GM21526 (cell line): ENCODE measurements around the gene GALNT11.

Experiments
- ATAC-seq: cut with Tn5 transposase; IDR thresholded peaks from one replicate; pipeline ENCODE4 v1.9.1; 2021; ENCODE audit warnings: moderate library complexity; ENCODE audit not compliant: unreplicated experiment, low FRiP score

The GALNT11 gene

GRCh38 chr7:152137476-152138025, 112.1 kb downstream of the GALNT11 start:
- ATAC-seq = no peak

GRCh38 chr7:152140067-152140466, 114.6 kb downstream of the GALNT11 start:
- ATAC-seq = no peak

DNA sequence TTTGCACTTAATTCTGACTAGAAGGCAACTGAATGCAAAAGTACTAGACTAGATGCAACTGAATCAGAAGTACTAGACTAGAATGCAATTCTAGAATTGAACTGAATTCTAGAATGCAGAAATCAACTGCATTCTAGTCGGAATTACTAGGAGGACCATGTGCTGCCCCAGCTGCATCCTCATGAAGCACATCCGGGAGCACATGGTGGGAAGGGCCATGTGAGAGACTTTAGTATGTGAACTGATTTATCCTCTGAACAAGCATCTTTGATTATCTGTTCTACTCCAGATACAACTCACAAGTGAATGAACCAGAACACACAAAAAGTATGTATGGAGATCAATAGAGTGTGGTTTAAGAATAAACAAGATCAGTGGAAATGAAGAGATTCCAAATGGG, 115.1 kb downstream of the GALNT11 start:
- ATAC-seq = no peak

- ATAC-seq = no peak
These were observed 117.6 kb downstream of the GALNT11 start for GRCh38 chr7:152142976-152143595.

- ATAC-seq = no peak
These were observed 119.2 kb downstream of the GALNT11 start for GRCh38 chr7:152144557-152145245.

- ATAC-seq = no peak
These were observed 120.5 kb downstream of the GALNT11 start for GRCh38 chr7:152145853-152146466.

GRCh38 chr7:152148706-152149105, 123.2 kb downstream of the GALNT11 start:
- ATAC-seq = no peak

DNA sequence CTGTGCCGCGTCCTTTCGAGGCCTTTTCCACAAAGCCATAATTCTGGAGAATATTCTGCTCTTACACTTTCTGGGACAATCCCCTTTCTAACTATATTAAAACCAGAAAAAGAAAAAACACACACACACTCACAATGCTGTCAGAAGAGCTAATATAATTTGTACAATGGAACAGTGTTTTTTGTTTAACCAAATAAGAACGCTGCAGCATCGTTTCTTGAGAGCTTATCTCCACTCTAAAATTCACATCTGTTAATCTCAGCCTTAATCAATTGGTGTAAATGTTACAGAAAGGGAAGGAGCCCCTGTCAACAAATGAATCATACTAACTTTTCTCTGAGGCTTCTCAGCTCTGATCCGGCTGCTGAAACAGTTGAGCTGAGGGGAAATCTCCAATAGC, 123.9 kb downstream of the GALNT11 start:
- ATAC-seq = no peak

GRCh38 chr7:152152267-152152666, 126.8 kb downstream of the GALNT11 start:
- ATAC-seq = no peak

DNA sequence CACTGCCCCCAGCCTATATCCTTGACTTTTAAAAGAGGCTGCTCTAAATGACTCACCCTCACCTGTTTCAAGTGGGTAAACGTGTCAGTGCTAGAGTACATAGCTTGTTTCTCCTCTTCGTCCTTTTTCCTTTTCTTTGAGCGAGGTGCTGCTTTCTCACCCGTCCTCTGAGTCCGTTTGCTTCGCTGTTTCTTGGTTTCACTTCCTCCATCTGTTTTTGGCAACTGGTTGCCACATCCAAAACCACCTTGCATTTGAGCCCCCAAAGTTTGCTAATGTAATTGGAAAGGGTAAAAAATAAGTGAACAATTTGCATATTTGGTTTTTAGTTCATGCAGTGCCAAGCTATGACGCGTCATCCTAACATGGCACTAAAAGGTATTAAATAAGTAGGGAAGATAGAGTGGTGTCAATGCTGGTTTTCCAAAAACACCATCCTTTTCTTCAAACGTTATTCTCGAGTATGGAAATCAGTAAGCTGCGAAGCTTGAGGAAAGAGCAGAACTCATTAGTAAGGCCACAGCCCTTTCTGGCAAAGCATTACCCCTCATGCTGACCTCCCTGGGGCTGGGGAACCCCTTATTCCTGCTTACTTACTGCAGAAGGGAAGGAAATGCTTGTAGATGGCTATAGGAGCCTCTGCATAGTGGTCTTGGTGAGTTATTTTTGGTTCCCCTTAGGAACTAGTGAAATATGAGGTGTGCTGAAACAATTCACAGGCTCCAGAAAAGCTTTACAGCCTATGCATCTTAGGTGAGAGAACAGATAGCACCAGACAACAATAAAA, 133.5 kb downstream of the GALNT11 start:
- peak; percentile 91 for ATAC-seq

DNA sequence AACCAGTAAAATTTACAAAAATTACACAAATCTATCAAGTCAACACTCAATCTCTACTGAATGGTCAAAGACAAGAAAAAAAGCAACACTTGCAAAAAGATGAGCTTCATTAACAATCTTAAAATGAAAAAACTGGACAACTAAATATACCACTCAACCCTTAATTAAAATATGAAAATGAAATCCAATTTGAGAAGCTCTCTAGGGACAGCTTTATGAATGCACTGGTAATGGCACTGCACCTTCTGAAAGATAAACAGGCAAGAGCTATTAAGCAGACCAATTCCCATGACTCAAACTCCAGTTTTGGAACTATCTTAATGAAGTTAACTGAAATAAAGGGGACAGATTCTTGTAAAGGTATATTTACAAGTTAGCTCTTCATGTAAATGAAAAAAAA, 135.7 kb downstream of the GALNT11 start:
- no peak for ATAC-seq

- ATAC-seq = no peak
These were observed 136.8 kb downstream of the GALNT11 start for GRCh38 chr7:152162287-152162686.
